Stimulated activated CD8-positive, alpha-beta memory T cell treated with anti-CD3 and anti-CD28 coated beads, Interleukin-12 subunit alpha, Interleukin-12 subunit beta, amount 100 ng/mL, for 1 hour (primary cell): Measurements from ENCODE around the gene ATXN8OS.
"Not testable (repeated sequence)": the region's sequence is repeated elsewhere in the genome, so short reads cannot be mapped to it uniquely, and the experiment has no call there.

Experiments
- DNase-seq: peaks from one replicate; pipeline ENCODE4 v3.0.0-alpha.2; 2020; ENCODE audit warnings: low read depth

The ATXN8OS gene

GRCh38 chr13:70107498-70108281 is at the start of gene ATXN8OS:
ATXN8OS (plus strand) TSS chr13:70107826.
- no peak for DNase-seq

- DNase-seq = no peak
Observed at GRCh38 chr13:70080012-70080411, 27.6 kb upstream of the ATXN8OS start.

- DNase-seq = no peak
Observed at GRCh38 chr13:70087247-70087646, 20.4 kb upstream of the ATXN8OS start.

GRCh38 chr13:70088926-70089325 is 18.7 kb upstream of the ATXN8OS start:
- no peak for DNase-seq

GRCh38 chr13:70090036-70090723 is 17.4 kb upstream of the ATXN8OS start:
- DNase-seq = no peak

GRCh38 chr13:70098669-70099068 is 9.0 kb upstream of the ATXN8OS start:
- no peak for DNase-seq

- DNase-seq = no peak
Observed at GRCh38 chr13:70104481-70104880, 3.1 kb upstream of the ATXN8OS start.

GRCh38 chr13:70107125-70107497 is 515 bp upstream of the ATXN8OS start:
- DNase-seq = no peak

- no peak for DNase-seq
Observed at GRCh38 chr13:70108356-70109105, 905 bp downstream of the ATXN8OS start, which contains the start of gene KLHL1. KLHL1 (minus strand) TSS chr13:70108452; CDS start chr13:70107699, 753 bp downstream.

GRCh38 chr13:70117338-70117905 is 9.8 kb downstream of the ATXN8OS start:
- DNase-seq = no peak

GRCh38 chr13:70125693-70126092 is 18.1 kb downstream of the ATXN8OS start:
- DNase-seq = no peak

GRCh38 chr13:70128098-70128497 is 20.5 kb downstream of the ATXN8OS start:
- no peak for DNase-seq

- not testable (repeated sequence) for DNase-seq
Observed at GRCh38 chr13:70142658-70143057, 35.0 kb downstream of the ATXN8OS start.

- no peak for DNase-seq
Observed at GRCh38 chr13:70162141-70162540, 54.5 kb downstream of the ATXN8OS start.

- DNase-seq = no peak
Observed at GRCh38 chr13:70170689-70171088, 63.1 kb downstream of the ATXN8OS start.

- DNase-seq = no peak
Observed at GRCh38 chr13:70171151-70171550, 63.5 kb downstream of the ATXN8OS start.

- no peak for DNase-seq
Observed at GRCh38 chr13:70172946-70173597, 65.4 kb downstream of the ATXN8OS start.

GRCh38 chr13:70173598-70173959 is 66.0 kb downstream of the ATXN8OS start:
- DNase-seq = no peak

GRCh38 chr13:70178346-70178745 is 70.7 kb downstream of the ATXN8OS start:
- no peak for DNase-seq
